ENCODE measurements around the gene C15orf39.

GRCh38 chr15:75215107-75216004 is 13.7 kb downstream of the C15orf39 start:
- TF ChIP-seq EZH2phosphoT487 (IDR thresholded peaks at IDR 0.05; ENCODE audit: low read depth) (no peak), CTCF (IDR thresholded peaks at IDR 0.05; ENCODE audit: low read depth, low read length) (no peak)

Measured in OCI-LY3 (cell line).